Activated CD4-positive, alpha-beta T cell treated with anti-CD3 and anti-CD28 coated beads for 36 hours (primary cell): ENCODE results near the gene GPR12. TPM values are rescaled to one million over a fixed set of nuclear protein-coding genes. Genes with fewer than 3 reads are reported as not detected.

Experiments
- total RNA-seq, 2 experiments: library from RNA; stranded (reverse); gene quantifications; one replicate each; pipeline ENCODE4 v1.2.3, GENCODE V29; 2021

Gene GPR12
- total RNA-seq, 2 experiments from 2014 or later: not detected

Other genes starting within 250 kb of the GPR12 start
- gene WASF3, start 203.1 kb downstream of the GPR12 start, total RNA-seq: under 1 TPM; 0.37 to 0.44 TPM